Gastroesophageal sphincter (tissue), 3 donors: ENCODE measurements around the gene TCP11.

Experiments used
- POLR2A ChIP-seq, 2 donors: fragments of 450-650 bp; IDR thresholded peaks; one replicate each; pipeline ENCODE4 v1.6.1; 2017; ENCODE audit warnings: antibody characterized with exemption in 2 of 2, mild to moderate bottlenecking in 2 of 2, moderate library complexity in 1 of 2
- POLR2AphosphoS5 ChIP-seq: sonication (generic); formaldehyde crosslinking; IDR thresholded peaks from one replicate; pipeline ENCODE4 v1.6.1; 2017; ENCODE audit warnings: antibody characterized with exemption
- TF ChIP-seq, protein P1 (sequence below), 4 experiments: fragments of 200-600 bp in 2 of 4; fragments of 450-650 bp in 2 of 4; sonication (generic) in 1 of 4; IDR thresholded peaks; one replicate each; pipeline ENCODE4 v1.5.1; 2017 to 2019; ENCODE audit warnings: antibody characterized with exemption in 4 of 4, mild to moderate bottlenecking in 2 of 4, moderate library complexity in 2 of 4

DNA sequence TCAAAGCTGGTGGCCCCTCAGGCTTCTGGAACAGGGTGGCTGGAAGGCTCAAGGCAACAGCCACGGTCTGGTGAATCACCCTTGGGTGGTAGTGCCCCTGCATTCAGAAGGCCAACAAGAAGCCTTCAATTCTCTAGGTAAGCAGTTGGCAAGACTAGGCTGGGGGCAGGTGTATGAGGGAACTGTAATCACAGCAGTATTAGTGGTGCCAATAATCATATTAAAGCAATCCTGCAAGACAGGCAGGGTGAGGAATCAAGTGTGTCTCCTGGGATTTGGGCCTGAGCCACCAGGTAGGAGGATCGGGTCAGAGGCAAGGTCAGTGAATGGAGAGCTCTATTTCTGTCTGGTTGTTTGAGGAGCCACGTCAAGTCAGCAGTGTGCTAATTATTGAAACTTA lies 47.7 kb upstream of the TCP11 start:
- no peak for TF ChIP-seq POLR2A (IDR thresholded peaks at IDR 0.05)
- TF ChIP-seq, protein P1, sequence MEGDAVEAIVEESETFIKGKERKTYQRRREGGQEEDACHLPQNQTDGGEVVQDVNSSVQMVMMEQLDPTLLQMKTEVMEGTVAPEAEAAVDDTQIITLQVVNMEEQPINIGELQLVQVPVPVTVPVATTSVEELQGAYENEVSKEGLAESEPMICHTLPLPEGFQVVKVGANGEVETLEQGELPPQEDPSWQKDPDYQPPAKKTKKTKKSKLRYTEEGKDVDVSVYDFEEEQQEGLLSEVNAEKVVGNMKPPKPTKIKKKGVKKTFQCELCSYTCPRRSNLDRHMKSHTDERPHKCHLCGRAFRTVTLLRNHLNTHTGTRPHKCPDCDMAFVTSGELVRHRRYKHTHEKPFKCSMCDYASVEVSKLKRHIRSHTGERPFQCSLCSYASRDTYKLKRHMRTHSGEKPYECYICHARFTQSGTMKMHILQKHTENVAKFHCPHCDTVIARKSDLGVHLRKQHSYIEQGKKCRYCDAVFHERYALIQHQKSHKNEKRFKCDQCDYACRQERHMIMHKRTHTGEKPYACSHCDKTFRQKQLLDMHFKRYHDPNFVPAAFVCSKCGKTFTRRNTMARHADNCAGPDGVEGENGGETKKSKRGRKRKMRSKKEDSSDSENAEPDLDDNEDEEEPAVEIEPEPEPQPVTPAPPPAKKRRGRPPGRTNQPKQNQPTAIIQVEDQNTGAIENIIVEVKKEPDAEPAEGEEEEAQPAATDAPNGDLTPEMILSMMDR (IDR thresholded peaks at IDR 0.05): no peak
- no peak for TF ChIP-seq POLR2AphosphoS5
